HepG2 (cell line): ENCODE measurements around the gene NUDT22. TPM values are rescaled to one million over a fixed set of nuclear protein-coding genes. Genes with fewer than 3 reads are reported as not detected.

Experiments
- ATF6 ChIP-seq: sonication (generic); formaldehyde crosslinking; conservative IDR thresholded peaks from 2 replicates; pipeline ENCODE4 v1.4.0; 2020; ENCODE audit warnings: missing genetic modification reagents
- BCLAF1 ChIP-seq: fragments of 450-650 bp; IDR thresholded peaks from 2 replicates; pipeline ENCODE4 v1.6.1; 2017; ENCODE audit warnings: mild to moderate bottlenecking
- E2F5 ChIP-seq: sonication (generic); formaldehyde crosslinking; conservative IDR thresholded peaks from 2 replicates; pipeline ENCODE4 v1.4.0; 2020; ENCODE audit warnings: missing genetic modification reagents
- FLYWCH1 ChIP-seq: sonication (generic); formaldehyde crosslinking; IDR thresholded peaks from 2 replicates; pipeline ENCODE4 v1.8.1; 2023; ENCODE audit warnings: mild to moderate bottlenecking, missing genetic modification reagents
- FOXO1 ChIP-seq: sonication (generic); formaldehyde crosslinking; IDR thresholded peaks from 2 replicates; pipeline ENCODE4 v1.4.0; 2020; ENCODE audit warnings: missing genetic modification reagents
- MED13 ChIP-seq: sonication (generic); formaldehyde crosslinking; IDR thresholded peaks from 2 replicates; pipeline ENCODE4 v1.5.0; 2020; ENCODE audit warnings: missing genetic modification reagents
- MTA1 ChIP-seq: sonication (generic); formaldehyde crosslinking; IDR thresholded peaks from 2 replicates; pipeline ENCODE4 v1.4.0; 2020; ENCODE audit warnings: missing genetic modification reagents, mild to moderate bottlenecking, borderline replicate concordance
- MTF1 ChIP-seq: sonication (generic); formaldehyde crosslinking; IDR thresholded peaks from 2 replicates; pipeline ENCODE4 v1.5.0; 2020; ENCODE audit warnings: missing genetic modification reagents
- NAIF1 ChIP-seq: sonication (generic); formaldehyde crosslinking; IDR thresholded peaks from 2 replicates; pipeline ENCODE4 v1.5.0; 2020; ENCODE audit warnings: mild to moderate bottlenecking, missing genetic modification reagents, borderline replicate concordance
- REXO4 ChIP-seq: sonication (generic); formaldehyde crosslinking; IDR thresholded peaks from 2 replicates; pipeline ENCODE4 v1.8.0; 2022; ENCODE audit warnings: missing genetic modification reagents, mild to moderate bottlenecking, borderline replicate concordance
- SRSF9 ChIP-seq: fragments of 200-400 bp; formaldehyde crosslinking; IDR thresholded peaks from 2 replicates; pipeline ENCODE4 v1.6.1; 2018; ENCODE audit warnings: borderline replicate concordance, mild to moderate bottlenecking, low read depth, low read length; ENCODE audit not compliant: insufficient read depth, poor library complexity, severe bottlenecking
- STAT5B ChIP-seq: sonication (generic); formaldehyde crosslinking; IDR thresholded peaks from 2 replicates; pipeline ENCODE4 v1.4.0; 2020; ENCODE audit warnings: missing genetic modification reagents
- TFAP4 ChIP-seq: sonication (generic); IDR thresholded peaks from 2 replicates; pipeline ENCODE4 v1.6.1; 2016; ENCODE audit warnings: low read depth, borderline replicate concordance
- ZNF12 ChIP-seq: sonication (generic); formaldehyde crosslinking; IDR thresholded peaks from 2 replicates; pipeline ENCODE4 v1.5.0; 2020; ENCODE audit warnings: missing genetic modification reagents
- ZNF556 ChIP-seq: sonication (generic); formaldehyde crosslinking; IDR thresholded peaks from 2 replicates; pipeline ENCODE4 v1.4.0; 2020; ENCODE audit warnings: mild to moderate bottlenecking, missing genetic modification reagents, borderline replicate concordance
- ZNF569 ChIP-seq: sonication (generic); formaldehyde crosslinking; IDR thresholded peaks from 2 replicates; pipeline ENCODE4 v1.5.0; 2020; ENCODE audit warnings: mild to moderate bottlenecking, missing genetic modification reagents, moderate library complexity, borderline replicate concordance
- polyA plus RNA-seq, 8 experiments: library from polyadenylated mRNA; depleted of rRNA in 3 of 8; stranded (reverse) in 7 of 8; unstranded in 1 of 8; fragments of >200 nt; fragmentation: Illumina TruSeq in 4 of 8; extraction: Trizol in 4 of 8; gene quantifications; 2 replicates each; pipeline versions ENCODE4 v1.2.1 to v1.2.3, GENCODE V29; 2011 to 2016; ENCODE audit warnings: low read depth in 4 of 8, missing spikeins in 1 of 8, mixed read lengths in 1 of 8; ENCODE audit not compliant: insufficient read depth in 1 of 8
- total RNA-seq, 5 experiments: library from RNA; depleted of rRNA; stranded (reverse); fragments of >200 nt; fragmentation: Illumina TruSeq; extraction: Trizol; gene quantifications; 2 replicates each; pipeline ENCODE4 v1.2.3, GENCODE V29; 2016; ENCODE audit warnings: low read depth in 1 of 5

Gene NUDT22
- total and polyA plus RNA-seq, 2 of the 13 experiments (the other 11 are each of a cell fraction or from before 2014, with no cell fraction given) = 33.5 to 39.8 TPM

- TF ChIP-seq MTF1 (CRISPR knock-in tag) = no peak
- no peak for TF ChIP-seq FOXO1 (CRISPR knock-in tag)
- TF ChIP-seq MED13 (CRISPR knock-in tag) = no peak
- no peak for TF ChIP-seq SRSF9
- no peak for TF ChIP-seq NAIF1 (CRISPR knock-in tag)
- no peak for TF ChIP-seq FLYWCH1
- TF ChIP-seq STAT5B (CRISPR knock-in tag) = no peak
- no peak for TF ChIP-seq REXO4 (CRISPR knock-in tag)
- TF ChIP-seq ZNF556 (CRISPR knock-in tag) = no peak
- TF ChIP-seq ZNF12 (CRISPR knock-in tag) = no peak
- no peak for TF ChIP-seq BCLAF1
- TF ChIP-seq ATF6 (CRISPR knock-in tag) = no peak
- no peak for TF ChIP-seq E2F5 (CRISPR knock-in tag)
- 0 out of 2 replicates have a peak, but pooled peaks have one; percentile 58 for TF ChIP-seq MTA1 (CRISPR knock-in tag)
- TF ChIP-seq ZNF569 (CRISPR knock-in tag) = no peak
- no peak for TF ChIP-seq TFAP4
Observed at GRCh38 chr11:64245797-64246620, 19.9 kb downstream of the NUDT22 start (continued).
